Stimulated activated naive CD8-positive, alpha-beta T cell treated with anti-CD3 and anti-CD28 coated beads, Interleukin-15, amount 100 ng/mL, for 72 hours (primary cell): ENCODE results near the gene LIPK.
A peak's percentile ranks its signal among the peaks of the same experiment; 100 is the strongest.
"Not testable (repeated sequence)": the region's sequence is repeated elsewhere in the genome, so short reads cannot be mapped to it uniquely, and the experiment has no call there.

Experiments used
- ATAC-seq: fragments of 150-1000 bp; cut with Tn5 transposase; 2 replicates; pipeline ENCODE4 v1.10.0; 2021; ENCODE audit warnings: mild to moderate bottlenecking, moderate library complexity
- DNase-seq, 2 donors: peaks; one replicate each; pipeline ENCODE4 v3.0.0; 2021 to 2022
- H3K27ac Mint-ChIP-seq, 2 donors: one replicate each; pipeline ENCODE4 v1.8.0; 2022; ENCODE audit warnings: mild to moderate bottlenecking in 2 of 2, mixed read lengths in 2 of 2, moderate library complexity in 2 of 2
- H3K27me3 Mint-ChIP-seq: one replicate; pipeline ENCODE4 v1.8.0; 2022; ENCODE audit warnings: mixed read lengths
- H3K4me1 Mint-ChIP-seq: one replicate; pipeline ENCODE4 v1.8.0; 2022; ENCODE audit warnings: mild to moderate bottlenecking, mixed read lengths
- H3K4me3 Mint-ChIP-seq, 2 donors: one replicate each; pipeline ENCODE4 v1.8.0; 2022; ENCODE audit warnings: mild to moderate bottlenecking in 2 of 2, mixed read lengths in 2 of 2, moderate library complexity in 1 of 2
- H3K9me3 Mint-ChIP-seq, 2 donors: one replicate each; pipeline ENCODE4 v1.8.0; 2022; ENCODE audit warnings: mixed read lengths in 2 of 2

The LIPK gene

DNA sequence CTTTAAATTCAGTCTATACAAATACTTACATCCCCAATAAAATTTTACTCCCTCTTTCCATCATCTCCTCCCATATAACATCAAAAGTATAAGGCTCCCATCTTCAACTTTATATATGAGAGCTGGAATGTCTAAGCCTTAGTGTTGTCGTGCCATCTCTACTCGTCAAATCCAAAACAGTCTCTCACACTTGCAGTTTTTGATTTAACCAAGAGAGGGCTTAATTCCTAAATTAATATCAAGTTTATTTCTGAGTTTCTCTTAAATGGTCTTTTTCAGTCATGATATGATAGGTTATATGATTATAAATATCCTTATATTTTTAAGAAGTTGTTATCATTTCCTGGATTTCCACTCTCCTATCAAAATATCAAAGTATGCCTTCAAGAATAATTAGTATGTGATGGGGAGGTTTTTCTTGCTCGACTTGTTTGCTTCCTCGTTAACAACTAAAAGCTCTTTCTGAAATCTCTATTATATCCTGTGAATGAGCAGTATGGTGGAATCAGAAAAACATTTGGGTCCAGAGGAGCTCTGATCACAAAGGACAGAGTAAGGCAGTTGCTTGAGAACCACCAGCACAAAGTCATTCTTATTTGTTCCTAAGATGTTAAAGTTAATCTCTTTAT is 12.5 kb upstream of the LIPK start:
- no peaks in the 10 kb centered on the region for H3K4me1 Mint-ChIP-seq
- peaks cover 23% of the 10 kb centered on the region for H3K27me3 Mint-ChIP-seq

DNA sequence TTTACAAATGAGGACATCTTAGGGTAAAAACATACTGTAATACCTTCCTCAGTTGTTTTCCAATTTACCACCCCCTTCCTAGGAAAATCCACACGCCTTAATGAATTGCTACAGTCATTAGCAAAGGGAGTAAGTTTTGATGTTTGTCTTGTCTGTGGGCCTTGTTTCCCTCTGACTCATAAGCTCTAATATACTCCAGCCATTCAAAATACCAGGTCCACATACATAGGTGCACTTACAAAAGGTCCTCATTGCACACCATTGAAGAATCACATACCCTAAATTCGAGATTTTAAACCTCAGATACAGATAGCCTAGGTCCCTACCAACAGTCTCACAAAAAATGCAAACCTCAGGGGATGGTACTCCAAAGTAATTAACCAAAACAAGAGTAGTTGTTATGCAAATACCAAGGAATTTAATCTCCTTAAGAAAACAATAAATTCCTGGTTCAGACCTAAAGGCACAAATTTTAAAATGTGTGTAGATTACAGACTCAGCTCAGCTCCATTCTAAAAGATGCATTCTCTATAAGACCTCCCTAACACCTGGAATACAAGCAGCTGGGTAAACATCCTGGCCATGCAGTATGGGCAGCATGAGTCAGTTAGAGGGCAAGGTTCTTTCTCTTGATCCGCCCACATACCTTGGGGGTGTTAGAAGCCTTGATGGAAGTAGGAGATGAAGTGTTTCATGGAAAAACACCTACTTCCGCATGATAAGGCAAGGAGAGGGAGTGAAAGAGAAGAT is 3.0 kb upstream of the LIPK start:
- Mint-ChIP-seq H3K4me3 (no peak overlapping the region), H3K4me1 (peaks cover 38% of the 10 kb centered on the region), H3K9me3 (no peaks in the 10 kb centered on the region), H3K27ac (no peak overlapping the region), H3K27me3 (no peaks in the 10 kb centered on the region)
- no peak for ATAC-seq
- no peak for DNase-seq

More for the DNA sequence above, 12.5 kb upstream of the LIPK start:
- DNase-seq (no peak), ATAC-seq (no peak)
- Mint-ChIP-seq H3K9me3 (no peaks in the 10 kb centered on the region), H3K4me3 (no peak overlapping the region), H3K27ac (no peak overlapping the region)

DNA sequence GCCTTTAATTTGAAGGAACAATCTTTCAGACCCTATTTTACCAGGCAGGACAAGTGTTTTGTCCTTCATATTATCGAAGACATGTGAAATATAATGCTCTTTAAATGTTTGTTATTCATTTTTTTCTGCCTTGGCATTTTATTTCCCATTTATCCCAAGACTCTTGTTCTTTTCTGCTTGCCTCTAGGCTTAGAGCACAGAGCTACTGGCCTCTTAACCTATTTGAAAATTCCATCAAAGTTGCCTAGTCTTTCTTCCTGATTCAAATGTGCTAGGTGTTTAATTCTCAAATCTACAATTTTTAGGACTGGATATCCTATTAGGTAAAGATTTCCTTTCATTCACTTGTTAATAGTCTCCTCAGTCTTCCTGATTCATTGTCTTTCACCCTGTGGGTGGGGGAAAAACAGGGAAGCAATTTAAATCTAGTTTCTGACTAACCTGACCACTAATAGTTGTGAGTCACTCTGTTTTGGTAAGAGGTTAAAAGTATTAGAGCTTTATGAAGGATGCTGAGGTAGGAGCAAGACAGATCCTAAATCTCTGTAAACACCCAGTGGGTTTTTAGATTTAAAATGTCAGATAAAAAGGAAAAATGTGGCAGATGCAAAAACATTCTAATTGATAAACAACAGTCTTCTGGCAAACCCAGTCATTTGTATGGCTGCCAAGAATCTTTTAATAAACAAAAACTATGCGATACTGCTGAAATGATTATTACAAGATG is 1.5 kb downstream of the LIPK start:
- Mint-ChIP-seq H3K4me3 (peak overlapping the region; percentile 44 to 62), H3K9me3 (no peaks in the 10 kb centered on the region), H3K4me1 (peaks cover 38% of the 10 kb centered on the region), H3K27ac (no peak overlapping the region), H3K27me3 (peaks cover 6% of the 10 kb centered on the region)
- ATAC-seq: peak; percentile 92
- peak in 1 of 2 donors; percentile 17 for DNase-seq

DNA sequence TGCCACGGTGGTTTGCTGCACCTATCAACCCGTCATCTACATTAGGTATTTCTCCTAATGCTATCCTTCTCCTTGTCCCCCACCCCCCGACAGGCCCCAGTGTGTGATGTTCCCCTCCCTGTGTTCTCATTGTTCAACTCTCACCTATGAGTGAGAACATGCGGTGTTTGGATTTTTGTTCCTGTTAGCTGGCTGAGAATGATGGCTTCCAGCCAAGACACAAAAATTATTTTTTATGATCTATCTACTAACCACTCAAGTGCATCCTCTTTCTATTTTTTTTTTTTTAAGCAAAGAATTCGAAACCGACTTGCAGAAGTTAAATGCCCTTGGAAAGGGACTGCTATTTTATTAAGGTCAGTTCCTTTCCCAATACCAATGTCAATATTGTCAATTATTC is 3.3 kb downstream of the LIPK start:
- not testable (repeated sequence) for H3K27ac Mint-ChIP-seq, ATAC-seq
- H3K4me1 Mint-ChIP-seq: peaks cover 28% of the 10 kb centered on the region

DNA sequence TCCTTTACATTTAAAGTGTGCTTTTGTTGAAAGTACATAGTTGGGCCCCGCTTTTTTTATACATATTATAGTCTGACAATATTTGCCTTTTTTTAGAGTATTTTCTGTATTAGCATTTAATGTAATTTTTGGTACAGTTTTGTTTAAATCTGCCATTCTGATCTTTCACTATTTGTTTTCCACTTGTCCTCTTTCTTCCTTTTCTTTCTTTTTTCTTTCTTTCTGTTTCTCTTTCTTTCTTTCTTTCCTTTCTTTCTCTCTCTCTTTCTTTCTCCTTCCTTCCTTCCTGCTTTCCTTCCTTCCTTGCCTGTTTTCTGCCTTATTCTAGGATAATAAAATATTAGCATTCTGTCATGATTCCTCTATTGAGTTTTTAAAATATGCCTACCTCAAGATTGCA is 9.5 kb downstream of the LIPK start:
- no peak overlapping the region for H3K4me3 Mint-ChIP-seq
- no peaks in the 10 kb centered on the region for H3K9me3 Mint-ChIP-seq
- ATAC-seq: no peak
- H3K4me1 Mint-ChIP-seq: peaks cover 6% of the 10 kb centered on the region
- H3K27ac Mint-ChIP-seq: no peak overlapping the region
- H3K27me3 Mint-ChIP-seq: peaks cover 9% of the 10 kb centered on the region
- DNase-seq: no peak

More for the DNA sequence above, 3.3 kb downstream of the LIPK start:
- H3K4me3 Mint-ChIP-seq, H3K27me3 Mint-ChIP-seq, H3K9me3 Mint-ChIP-seq, DNase-seq: not testable (repeated sequence)

DNA sequence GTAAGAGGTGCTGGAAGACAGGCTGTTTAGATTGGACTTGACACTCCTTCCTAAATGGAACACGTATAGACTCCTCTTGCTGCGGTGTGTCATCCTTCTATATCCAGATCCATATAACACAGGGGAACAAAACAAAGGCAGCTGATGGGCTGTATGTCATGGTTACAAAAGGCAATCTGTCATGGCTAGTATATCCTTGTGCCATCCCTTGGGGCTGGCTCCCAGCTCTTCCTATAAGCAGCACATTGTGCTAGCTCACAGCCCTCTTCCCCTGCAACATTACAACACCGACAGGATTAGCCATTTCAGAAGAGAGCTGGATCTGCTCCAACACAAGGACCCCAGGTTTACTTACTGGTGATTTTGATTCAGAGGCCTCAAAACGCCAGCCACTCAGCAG is 15.3 kb downstream of the LIPK start:
- DNase-seq: no peak
- no peaks in the 10 kb centered on the region for H3K9me3 Mint-ChIP-seq
- H3K4me3 Mint-ChIP-seq: no peak overlapping the region
- no peak for ATAC-seq
- H3K27me3 Mint-ChIP-seq: peaks cover 8% of the 10 kb centered on the region
- H3K4me1 Mint-ChIP-seq: peaks cover 9% of the 10 kb centered on the region
- H3K27ac Mint-ChIP-seq: no peak overlapping the region

- peak overlapping the region in 1 of 2 donors; percentile 19 for H3K4me3 Mint-ChIP-seq
- H3K4me1 Mint-ChIP-seq: peaks cover 9% of the 10 kb centered on the region
- peak overlapping the region in 1 of 2 donors; percentile 94 for H3K27ac Mint-ChIP-seq
- no peak for ATAC-seq
- no peak for DNase-seq
- no peaks in the 10 kb centered on the region for H3K27me3 Mint-ChIP-seq
- no peaks in the 10 kb centered on the region for H3K9me3 Mint-ChIP-seq
Measured at GRCh38 chr10:88725798-88726197, 19.7 kb downstream of the LIPK start.

DNA sequence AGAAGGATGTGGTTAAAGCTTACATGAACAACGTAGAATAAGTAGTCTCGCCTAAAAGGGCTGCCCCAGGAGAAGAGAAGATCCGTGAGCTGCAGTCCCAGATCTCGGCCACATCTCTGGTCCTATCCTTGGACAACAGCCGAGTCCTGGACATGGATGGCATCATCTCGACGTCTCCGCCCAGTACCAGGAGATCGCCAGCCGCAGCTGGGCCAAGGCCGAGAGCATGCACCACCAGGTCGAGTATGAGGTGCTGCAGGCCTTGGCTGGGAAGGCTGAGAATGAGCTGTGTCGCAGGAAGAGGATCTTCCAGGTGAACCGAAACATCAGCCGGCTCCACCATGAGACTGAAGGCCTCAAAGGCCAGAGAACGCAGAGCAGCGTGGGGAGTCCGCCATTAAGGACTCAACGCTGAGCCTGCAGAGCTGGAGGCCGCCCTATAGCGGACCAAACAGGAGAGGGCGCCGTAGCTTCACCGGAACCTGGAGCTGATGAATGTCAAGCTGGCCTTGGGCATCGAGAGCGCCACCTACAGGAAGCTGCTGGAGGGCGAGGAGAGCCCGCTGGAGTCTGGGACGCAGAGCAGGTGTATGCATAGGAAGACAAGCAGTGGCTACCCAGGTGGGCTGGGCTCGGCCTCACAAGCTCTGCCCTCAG is 22.2 kb downstream of the LIPK start:
- peaks cover 15% of the 10 kb centered on the region for H3K4me1 Mint-ChIP-seq
- DNase-seq: peak; percentile 61 to 65

GRCh38 chr10:88730864-88731263 is 24.8 kb downstream of the LIPK start:
- H3K27me3 Mint-ChIP-seq: peaks cover 5% of the 10 kb centered on the region
- no peak for ATAC-seq
- DNase-seq: no peak
- no peak overlapping the region for H3K4me3 Mint-ChIP-seq
- no peaks in the 10 kb centered on the region for H3K9me3 Mint-ChIP-seq
- H3K4me1 Mint-ChIP-seq: peaks cover 9% of the 10 kb centered on the region
- H3K27ac Mint-ChIP-seq: no peak overlapping the region

More for the DNA sequence above, 22.2 kb downstream of the LIPK start:
- H3K4me3 Mint-ChIP-seq: no peak overlapping the region
- no peak overlapping the region for H3K27ac Mint-ChIP-seq
- peak; percentile 60 for ATAC-seq
- no peaks in the 10 kb centered on the region for H3K27me3 Mint-ChIP-seq
- no peaks in the 10 kb centered on the region for H3K9me3 Mint-ChIP-seq

- DNase-seq: no peak
- Mint-ChIP-seq H3K4me1 (peaks cover 5% of the 10 kb centered on the region), H3K4me3 (no peak overlapping the region), H3K27ac (no peak overlapping the region), H3K9me3 (no peaks in the 10 kb centered on the region), H3K27me3 (peaks cover 5% of the 10 kb centered on the region)
- no peak for ATAC-seq
Measured at GRCh38 chr10:88731296-88731695, 25.2 kb downstream of the LIPK start.

GRCh38 chr10:88733215-88733614 is 27.2 kb downstream of the LIPK start:
- peaks cover 5% of the 10 kb centered on the region for H3K4me1 Mint-ChIP-seq
- ATAC-seq (no peak), DNase-seq (no peak)
- no peaks in the 10 kb centered on the region for H3K9me3 Mint-ChIP-seq
- H3K27me3 Mint-ChIP-seq: peaks cover 12% of the 10 kb centered on the region
- H3K27ac Mint-ChIP-seq: no peak overlapping the region
- no peak overlapping the region for H3K4me3 Mint-ChIP-seq

DNA sequence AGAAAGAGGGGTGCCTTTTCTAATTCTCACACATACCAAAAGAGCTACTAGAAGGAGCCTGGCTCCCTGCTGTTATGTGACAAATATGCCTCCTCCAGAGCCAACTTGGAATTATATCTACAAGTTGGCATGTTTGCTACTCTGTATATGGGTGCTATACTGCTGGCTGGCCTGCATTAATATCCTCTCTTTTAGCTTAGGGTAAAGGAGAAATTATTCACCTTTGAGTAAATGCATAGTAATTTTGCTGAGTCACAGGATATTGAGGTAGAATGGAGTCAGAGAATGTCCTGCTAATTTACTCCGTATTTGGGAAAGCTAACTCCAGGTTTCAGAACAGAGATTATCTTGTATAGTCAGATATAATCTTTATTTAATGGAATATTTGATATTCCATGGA is 29.6 kb downstream of the LIPK start:
- DNase-seq (no peak), ATAC-seq (no peak)
- no peak overlapping the region for H3K4me3 Mint-ChIP-seq
- peaks cover 5% of the 10 kb centered on the region for H3K4me1 Mint-ChIP-seq
- peaks cover 26% of the 10 kb centered on the region for H3K27me3 Mint-ChIP-seq
- H3K9me3 Mint-ChIP-seq: no peaks in the 10 kb centered on the region
- no peak overlapping the region for H3K27ac Mint-ChIP-seq

DNA sequence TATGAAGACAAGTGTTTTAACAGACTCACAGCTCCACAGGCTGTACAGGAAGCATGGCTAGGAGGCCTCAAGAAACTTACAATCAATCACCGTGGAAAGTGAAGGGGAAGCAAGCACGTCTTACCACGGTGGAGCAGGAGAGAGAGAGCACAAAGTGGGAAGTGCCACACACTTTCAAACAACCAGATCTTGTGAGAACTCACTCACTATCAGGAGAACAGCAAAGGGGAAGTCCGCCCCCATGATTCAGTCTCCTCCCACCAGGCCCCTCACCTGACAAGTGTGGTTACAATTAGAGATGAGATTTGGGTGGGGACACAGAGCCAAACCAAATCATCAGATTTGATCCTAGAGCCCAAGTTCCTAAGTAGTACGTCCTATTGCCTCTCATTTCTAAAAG is 35.9 kb downstream of the LIPK start:
- DNase-seq, ATAC-seq, H3K4me1 Mint-ChIP-seq, H3K4me3 Mint-ChIP-seq, H3K27ac Mint-ChIP-seq: not testable (repeated sequence)
- Mint-ChIP-seq H3K27me3 (peaks cover 40% of the 10 kb centered on the region), H3K9me3 (peaks cover 4 to 14% of the 10 kb centered on the region in 2 donors)

DNA sequence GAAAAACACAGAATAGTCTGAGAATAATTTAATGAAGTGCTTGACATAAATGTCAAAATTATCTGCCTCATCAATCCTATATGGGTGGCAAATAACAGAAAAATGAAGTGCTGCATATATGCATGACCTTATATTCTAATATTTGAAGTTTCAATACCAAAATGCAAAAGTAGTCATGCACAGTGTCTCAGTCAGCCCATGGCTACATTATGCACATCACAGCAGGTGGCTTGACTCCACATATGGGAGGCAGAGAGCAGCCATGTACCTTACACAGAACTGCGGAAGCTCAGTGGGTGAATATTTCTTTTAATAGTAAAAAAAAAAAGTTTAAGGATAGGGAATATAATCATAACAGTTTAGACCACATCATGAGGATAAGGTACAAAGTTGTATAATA is 36.4 kb downstream of the LIPK start:
- DNase-seq (no peak), ATAC-seq (no peak)
- H3K9me3 Mint-ChIP-seq: peaks cover 4 to 14% of the 10 kb centered on the region in 2 donors
- H3K4me3 Mint-ChIP-seq: no peak overlapping the region
- H3K27me3 Mint-ChIP-seq: peaks cover 40% of the 10 kb centered on the region
- peaks cover 6% of the 10 kb centered on the region for H3K4me1 Mint-ChIP-seq
- H3K27ac Mint-ChIP-seq: no peak overlapping the region

- Mint-ChIP-seq H3K9me3 (peaks cover 8 to 14% of the 10 kb centered on the region in 2 donors), H3K27ac (no peak overlapping the region), H3K27me3 (peaks cover 25% of the 10 kb centered on the region), H3K4me1 (peaks cover 6% of the 10 kb centered on the region), H3K4me3 (no peak overlapping the region)
- DNase-seq (no peak), ATAC-seq (no peak)
Measured at GRCh38 chr10:88744002-88744401, 38.0 kb downstream of the LIPK start.
